SIG-M5 treated with dmso at 0.1 percent for 504 hours (cell line): Measurements from ENCODE around the gene NPTX1.
"Not testable (repeated sequence)": the region's sequence is repeated elsewhere in the genome, so short reads cannot be mapped to it uniquely, and the experiment has no call there.

Experiments
- DNase-seq: peaks from one replicate; lab custom pipeline; 2025; ENCODE audit not compliant: unreplicated experiment; lab: John Stamatoyannopoulos, UW

The NPTX1 gene, protein sequence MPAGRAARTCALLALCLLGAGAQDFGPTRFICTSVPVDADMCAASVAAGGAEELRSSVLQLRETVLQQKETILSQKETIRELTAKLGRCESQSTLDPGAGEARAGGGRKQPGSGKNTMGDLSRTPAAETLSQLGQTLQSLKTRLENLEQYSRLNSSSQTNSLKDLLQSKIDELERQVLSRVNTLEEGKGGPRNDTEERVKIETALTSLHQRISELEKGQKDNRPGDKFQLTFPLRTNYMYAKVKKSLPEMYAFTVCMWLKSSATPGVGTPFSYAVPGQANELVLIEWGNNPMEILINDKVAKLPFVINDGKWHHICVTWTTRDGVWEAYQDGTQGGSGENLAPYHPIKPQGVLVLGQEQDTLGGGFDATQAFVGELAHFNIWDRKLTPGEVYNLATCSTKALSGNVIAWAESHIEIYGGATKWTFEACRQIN

DNA sequence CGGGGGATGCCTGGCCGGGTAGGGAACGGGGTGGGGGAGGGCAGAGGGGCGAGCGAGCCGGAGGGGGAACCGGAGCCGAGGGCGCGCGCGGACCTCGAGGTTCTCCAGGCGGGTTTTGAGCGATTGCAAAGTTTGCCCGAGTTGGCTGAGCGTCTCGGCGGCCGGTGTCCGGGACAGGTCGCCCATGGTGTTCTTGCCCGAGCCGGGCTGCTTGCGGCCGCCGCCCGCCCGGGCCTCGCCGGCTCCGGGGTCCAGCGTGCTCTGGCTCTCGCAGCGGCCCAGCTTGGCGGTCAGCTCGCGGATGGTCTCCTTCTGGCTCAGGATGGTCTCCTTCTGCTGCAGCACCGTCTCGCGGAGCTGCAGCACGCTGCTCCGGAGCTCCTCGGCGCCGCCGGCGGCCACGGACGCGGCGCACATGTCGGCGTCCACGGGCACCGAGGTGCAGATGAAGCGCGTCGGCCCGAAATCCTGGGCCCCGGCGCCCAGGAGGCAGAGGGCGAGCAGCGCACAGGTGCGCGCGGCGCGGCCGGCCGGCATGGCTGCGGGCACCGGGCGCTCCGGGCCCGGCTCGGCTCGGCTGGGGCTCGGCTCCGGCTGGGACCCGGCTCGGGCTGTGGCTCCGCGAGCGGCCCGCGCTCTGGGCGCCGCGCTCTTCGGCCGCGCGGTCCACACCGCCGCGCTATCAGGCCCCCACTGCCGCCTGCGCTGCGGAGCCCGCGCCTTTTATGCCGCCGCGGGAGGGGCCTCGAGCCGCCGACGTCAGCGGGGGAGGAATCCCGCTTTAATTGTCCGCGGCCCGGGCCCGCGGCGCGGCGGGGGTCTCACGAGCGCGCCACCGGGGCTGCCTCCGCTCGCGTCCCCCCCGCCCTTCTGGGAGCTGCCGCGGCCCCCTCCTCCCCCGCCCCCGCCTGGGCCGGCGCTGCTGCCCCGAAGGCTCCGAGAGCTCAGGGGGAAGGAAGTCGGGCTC is at the start of gene NPTX1:
TSS of gene NPTX1 (minus strand) at position 698 of the 967 bp plus-strand sequence. CDS start at position 537, 161 bp downstream.
- DNase-seq: no peak

DNA sequence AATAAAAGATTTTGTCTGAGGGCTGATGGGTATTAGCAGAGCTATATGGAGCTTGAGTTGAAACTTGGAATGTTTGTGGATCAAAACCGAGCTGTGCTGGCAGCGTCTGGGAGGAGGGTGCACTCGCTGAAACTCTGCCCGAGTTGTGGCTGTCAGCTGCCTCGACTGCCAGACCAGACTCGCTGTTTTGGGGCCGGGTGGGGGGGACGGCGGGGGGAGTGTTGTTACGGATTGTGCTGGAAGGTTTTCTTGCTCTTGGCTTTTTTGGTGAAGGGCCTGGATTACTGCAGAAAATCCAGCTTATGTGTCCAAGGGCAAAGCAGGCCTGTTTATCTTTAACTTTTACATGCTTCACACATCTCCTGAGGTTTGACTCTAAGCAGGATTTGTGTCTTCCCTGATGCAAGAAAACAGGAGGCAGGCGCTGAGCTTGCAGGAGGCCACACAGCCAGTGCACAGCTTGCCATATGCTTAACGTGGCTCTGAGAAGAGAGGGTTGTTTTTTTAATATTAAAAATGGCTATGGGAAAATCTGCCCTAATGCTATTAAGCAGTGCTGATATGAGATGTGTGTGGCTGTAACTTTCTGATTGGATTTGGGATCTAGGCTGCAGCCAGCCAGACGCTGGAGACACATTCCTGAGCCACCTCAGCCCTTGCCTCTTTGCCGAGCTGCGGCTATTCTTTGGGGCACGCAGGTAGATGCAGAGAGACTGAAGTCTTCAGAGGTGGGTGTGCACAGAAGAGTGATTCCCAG is 47.7 kb upstream of the NPTX1 start:
- DNase-seq: no peak

DNA sequence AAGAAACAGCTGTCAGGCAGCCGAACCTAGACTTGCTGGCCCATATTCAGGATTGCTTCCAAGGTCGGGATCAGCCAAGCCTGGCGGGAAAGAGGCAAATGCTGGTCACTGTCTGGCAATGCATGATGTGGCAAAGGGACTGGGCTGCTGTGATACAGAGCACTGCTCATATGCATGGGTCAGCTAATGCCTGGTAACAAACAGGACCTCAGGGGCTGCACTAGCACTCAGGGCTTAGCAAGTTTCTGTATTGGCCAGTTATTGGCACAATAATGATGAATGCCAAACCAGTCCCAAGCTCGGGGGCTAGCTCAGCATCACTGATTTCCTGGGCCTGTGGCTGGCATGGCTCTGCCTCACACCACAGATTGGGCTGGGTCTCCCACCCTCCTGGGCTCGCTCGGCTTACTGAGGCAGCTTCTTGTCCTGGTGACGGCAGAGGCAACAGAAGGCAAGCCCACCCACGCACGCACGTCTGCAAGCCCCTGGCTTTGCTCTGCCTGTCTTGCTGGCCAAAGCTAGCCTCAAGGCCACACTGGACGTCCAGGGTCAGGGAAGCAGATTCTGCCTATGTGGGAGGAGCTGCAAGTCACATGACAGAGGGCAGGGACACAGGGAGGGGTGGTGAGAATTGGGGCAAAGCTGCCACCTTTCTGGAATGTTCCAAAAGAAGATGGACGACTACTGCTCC is 46.8 kb upstream of the NPTX1 start:
- DNase-seq: no peak

DNA sequence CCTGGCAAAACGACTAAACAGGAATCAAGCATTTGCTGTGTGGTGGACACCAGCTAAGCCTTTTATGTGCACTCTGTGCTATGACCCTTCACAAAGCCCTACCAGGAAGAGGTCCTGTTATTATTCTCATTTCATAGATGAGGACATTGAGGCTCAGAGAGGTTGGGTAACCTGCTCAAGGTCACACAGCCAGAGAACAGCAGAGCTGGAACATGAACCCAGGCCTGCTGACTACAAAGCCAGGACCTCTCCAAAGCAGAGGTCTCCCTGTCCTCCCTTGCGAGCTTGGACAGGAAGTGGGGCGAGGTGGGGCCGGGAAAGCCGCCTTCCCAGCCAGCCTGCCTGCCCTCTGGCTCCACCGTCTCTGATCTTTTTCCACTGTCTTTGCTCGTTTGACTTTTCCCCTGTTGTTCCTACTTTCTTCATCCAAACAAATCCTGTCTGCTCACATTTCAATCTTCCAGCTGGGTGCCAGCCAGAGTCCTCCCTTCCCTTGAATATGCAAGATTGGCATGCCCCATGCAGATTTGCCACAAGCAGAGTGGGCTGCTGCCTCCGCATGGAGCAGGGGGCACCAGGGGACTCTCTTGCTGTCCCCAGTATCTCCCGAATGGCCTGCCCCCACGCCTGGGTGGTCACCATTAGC is 44.5 kb upstream of the NPTX1 start:
- DNase-seq: no peak

DNA sequence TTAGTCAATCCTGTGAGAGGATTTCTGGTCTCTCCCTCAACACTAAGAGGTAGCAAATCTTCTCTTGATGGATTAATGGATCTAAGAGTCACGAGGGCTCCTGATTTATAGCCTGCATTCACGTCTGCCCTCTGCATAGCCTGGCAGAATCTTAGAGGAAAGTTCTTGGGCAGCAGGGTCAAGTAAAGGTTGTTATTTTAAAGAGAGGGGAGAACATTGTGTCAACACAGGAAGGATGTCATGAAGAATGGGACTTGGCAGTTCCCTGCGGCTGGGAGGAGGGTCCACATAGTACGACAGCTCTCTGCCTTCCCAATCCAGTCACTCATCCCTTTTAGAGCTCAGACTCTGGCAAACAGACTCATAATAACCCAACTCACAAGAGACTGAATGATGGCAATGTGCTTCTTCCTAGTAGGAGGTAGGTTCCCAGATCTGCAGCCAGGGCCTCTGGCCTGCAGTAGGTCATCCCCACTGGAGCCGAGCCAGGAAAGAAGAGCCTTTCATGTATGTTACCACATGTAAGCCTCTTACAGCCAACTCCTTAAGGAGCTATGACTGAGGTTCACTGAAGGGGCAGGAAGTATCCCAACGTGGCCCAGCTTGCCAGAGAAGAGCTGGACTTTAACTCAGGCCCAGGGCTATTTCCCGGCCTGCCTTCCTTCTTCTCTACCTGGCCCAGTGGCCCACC is 42.8 kb upstream of the NPTX1 start:
- no peak for DNase-seq

DNA sequence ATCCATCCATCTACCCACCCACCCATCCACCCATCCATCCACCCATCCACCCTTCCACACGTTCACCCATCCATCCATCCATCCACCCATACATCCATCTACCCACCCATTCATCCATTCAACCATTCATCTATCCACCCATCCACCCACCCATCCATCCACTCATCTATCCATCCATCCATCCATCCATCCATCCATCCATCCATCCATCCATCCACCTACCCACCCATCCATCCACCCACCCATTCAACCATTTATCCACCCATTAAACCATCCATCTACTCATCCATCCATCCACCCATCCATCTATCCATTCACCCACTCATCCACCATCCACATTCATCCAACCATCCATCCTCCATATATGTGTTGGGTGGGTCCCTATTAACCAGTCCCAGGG is 42.0 kb upstream of the NPTX1 start:
- DNase-seq: no peak

DNA sequence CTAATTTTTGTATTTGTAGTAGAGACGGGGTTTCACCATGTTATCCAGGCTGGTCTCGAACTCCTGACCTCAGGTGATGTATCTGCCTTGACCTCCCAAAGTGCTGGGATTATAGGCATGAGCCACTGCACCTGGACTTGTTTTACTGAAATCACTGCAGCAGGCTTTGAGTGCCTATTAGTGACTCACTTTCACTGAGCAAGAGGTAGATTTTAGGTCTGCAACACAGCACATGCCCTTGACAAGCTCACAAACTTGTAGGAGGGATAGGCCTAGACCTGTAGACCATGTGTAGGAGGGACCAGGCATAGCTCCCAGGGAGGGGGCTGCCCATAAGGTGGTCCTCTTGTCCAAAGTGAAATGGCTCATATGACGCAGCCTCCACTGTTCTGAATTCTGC is 41.2 kb upstream of the NPTX1 start:
- no peak for DNase-seq

DNA sequence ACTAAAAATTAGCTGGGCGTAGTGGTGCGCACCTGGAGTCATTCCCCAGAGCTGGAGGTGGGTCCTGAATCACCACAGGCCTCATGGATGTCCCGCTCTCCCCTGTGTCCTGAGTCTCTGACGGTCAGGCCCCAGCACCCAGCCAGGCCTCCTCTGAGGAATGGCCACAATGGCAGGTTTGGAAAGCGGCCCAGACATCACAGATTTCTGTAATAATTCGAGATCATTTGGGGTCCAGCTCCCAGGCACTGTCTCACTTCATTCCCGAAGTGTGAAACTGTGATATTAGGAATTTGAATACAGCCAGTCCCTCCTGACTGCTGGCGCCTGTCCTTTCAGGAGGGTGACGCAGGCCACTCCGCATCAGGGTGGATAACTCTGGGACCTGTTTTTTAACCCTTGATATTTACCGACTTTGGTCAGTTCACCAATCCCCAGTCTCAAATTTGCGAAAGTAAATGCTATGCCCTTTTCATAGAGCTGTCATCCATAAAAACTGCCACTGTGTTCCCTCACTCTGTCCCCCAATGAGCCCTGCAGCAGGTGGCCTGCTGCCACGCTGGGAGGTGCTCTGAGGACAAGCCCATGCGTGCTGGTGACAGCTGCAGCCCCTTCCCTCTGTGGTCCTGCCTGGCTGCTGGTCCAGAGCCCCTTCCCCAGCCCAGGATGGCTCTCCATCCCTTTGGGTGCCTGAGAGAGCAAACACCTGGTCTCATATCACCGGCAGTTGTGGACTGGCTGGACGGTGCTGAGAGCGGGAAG is 39.9 kb upstream of the NPTX1 start:
- no peak for DNase-seq

DNA sequence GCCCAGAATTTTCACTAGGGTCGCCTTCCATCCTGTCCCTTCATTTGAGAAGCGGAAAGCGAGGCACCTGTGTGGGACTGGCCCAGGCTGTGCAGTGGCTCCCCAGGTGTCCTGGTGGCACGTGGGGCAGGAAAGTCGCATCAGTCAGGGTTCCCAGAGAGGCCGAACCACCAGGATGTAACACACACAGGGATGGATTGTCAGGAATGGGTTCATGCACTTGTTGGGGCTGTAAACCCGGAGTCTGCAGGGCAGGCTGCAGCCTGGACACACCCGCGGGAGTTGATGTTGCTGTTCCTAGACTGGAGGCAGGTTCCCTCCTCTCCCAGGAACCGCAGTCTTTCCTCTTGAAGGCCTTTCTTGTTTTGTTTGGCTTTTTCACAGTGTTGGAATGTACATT is 37.5 kb upstream of the NPTX1 start:
- DNase-seq: no peak

DNA sequence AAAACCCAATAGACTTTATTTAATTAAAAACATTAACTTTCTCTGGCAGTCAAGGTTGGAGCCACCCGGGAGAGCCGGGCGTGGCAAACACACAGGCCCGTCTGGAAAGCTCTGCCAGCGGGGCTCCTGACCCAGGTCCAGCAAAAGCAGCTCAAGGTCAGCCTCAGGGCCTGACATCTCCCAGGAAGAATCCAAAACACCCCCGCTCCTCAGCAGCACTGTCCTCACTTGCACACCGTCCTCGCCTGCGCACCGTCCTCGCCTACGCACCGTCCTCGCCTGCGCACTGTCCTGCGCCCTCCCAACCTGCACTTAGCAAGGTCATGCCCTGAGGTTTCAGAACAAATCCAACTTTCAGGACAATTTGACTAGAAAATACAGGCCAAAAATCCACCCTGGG is 36.8 kb upstream of the NPTX1 start:
- DNase-seq: no peak

DNA sequence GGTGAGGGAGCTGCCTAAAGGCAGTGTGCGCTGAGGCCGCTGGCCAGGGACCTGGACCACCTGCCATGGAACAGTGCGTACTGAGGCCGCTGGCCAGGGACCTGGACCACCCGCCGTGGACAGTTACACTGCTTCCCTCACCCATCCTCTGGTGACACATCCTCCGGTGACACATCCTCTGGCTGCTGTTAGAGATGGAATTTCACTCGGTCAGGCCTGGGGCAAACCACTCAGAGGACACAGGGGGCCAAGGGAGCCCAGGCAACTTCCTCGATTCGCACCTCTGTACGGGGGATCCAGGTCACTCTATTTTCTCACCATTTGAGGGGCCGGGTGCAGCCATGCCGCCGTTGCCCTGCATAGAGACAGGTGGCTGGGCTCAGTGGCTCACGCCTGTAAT is 35.8 kb upstream of the NPTX1 start:
- DNase-seq: no peak

DNA sequence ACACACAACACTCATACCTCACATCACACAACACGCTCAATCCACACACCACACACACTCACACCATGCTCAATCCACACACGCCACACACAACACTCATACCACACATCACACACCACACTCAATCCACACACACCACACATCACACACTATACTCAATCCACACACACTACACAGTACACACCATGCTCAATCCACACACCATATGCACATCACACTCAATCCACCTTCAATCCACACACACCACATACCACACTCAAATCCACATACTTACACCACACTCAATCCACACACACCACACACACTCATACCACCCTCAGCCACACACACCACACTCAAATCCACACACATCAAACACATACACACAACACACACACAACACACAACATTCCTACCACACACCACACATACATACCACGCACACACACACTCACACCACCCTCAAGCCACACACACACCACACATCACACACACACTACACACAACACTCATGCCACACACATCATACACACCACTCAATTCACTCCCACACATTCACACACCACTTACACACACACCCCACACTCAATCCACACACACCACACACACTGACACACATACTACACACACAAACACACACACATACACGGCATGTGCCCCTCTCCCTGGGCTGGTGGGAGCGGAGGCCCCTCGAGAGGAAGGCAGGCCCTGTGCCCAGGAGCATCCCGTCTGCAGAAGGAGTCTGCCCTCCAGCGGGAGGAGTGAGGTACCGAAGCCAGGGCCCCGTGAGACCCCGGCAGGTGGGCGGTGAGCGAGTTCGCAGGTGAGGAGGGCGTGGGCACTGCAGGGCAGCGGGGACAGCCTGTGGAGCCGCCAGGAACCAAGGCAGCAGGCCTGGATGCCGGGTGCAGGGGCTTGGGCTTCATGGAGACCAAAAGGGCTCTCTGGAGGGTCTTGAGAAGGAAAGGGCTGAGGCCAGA is 35.1 kb upstream of the NPTX1 start:
- no peak for DNase-seq

DNA sequence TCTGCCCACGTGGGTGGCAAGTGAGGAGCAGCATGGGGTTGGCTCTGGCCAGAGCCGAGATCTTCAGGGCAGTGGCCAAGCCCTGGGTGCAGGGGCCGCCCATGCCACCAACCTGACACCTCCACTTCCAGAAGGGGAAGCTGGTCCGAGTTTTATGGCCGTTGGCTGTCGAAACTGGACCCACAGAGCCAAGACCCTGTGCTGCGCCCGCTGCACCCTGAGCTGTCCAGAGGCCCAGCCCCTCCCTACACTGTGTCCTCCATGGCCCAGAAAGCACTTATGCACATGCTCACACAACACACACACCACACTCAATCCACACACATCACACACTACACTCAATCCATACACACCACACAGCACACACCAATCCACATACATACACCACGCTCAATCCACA is 34.4 kb upstream of the NPTX1 start:
- no peak for DNase-seq

DNA sequence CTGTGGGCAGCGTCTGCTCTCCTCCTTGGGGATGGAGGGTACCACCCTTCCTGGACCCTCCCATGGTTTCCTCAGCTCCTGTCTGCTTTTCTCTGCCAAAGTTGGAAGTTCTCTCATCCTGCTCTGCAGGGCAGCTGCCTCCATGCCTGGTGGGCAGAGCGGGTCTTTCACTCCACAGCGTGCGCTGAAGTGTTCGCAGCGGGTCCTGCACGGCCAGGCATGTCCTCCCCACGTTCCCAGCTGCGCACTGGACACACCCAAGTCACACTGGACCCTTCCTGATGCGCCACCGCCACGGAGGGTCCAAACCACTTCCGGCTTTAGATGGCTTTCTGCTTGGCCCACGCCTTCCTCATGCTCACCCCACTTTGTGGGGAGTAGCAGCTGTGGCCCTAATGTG is 33.7 kb upstream of the NPTX1 start:
- no peak for DNase-seq

DNA sequence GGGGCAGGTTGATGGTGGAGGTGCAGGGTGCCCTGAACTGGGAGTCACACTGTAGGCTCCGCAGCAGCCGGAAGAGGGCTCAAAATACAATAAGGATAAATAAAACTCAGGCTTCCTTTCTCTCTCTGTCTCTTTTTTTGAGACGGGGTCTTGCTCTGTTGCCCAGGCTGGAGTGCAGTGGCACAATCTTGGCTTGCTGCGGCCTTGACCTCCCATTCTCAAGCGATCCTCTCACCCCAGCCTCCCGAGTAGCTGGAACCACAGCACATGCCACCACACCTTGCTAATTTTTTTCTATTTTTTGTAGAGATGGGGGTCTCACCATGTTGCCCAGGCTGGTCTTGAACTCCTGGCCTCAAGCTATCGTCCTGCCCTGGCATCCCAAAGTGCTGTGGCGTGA is 32.9 kb upstream of the NPTX1 start:
- DNase-seq: no peak

DNA sequence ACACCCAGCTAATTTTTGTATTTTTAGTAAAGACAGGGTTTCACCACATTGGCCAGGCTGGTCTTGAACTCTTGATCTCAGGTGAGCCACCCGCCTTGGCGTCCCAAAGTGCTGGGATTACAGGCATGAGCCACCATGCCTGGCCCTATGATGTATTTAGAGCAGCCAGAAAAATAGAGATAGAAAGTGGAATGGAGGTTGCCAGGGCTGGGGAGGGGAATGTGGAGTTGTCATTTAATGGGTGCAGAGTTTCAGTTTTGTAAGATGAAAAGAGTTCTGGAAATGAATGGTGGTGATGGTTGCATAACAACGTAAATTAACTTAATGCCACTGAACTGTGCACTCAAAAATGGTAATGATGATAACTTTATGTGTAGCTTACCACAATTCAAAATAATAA is 31.6 kb upstream of the NPTX1 start:
- no peak for DNase-seq

DNA sequence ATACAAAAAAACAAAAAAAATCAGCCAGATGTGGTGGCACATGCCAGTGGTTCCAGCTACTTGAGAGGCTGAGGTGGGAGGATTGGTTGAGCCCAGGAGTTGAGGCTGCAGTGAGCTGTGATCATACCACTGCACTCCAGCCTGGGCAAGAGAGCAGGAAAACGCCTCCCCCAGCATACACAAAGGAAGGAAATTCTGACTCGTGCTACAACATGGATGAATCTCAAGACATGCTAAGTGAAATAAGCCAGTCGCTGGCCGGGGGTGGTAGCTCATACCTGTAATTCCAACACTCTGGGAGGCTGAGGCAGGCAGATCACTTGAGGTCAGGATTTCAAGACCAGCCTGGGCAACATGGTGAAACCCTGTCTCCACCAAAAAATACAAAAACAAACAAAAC is 30.8 kb upstream of the NPTX1 start:
- not testable (repeated sequence) for DNase-seq
